Activated CD4-positive, alpha-beta T cell treated with anti-CD3 and anti-CD28 coated beads, Interleukin-2, amount 10 ng/mL, durations not matched to agents 7 days and 5 days (primary cell): ENCODE measurements around the gene RIMBP2. TPM values are rescaled to one million over a fixed set of nuclear protein-coding genes. Genes with fewer than 3 reads are reported as not detected.
"Not testable (repeated sequence)": the region's sequence is repeated elsewhere in the genome, so short reads cannot be mapped to it uniquely, and the experiment has no call there.

Experiments used
- CTCF ChIA-PET: fragments of 350-600 bp; sonication (Branson Sonifier 250); formaldehyde crosslinking; loops from one replicate; lab custom pipeline; 2021; ENCODE audit warnings: antibody characterized with exemption; lab: Charles Lee
- POLR2A ChIA-PET: fragments of 350-600 bp; sonication (Branson Sonifier 250); formaldehyde crosslinking; loops from one replicate; lab custom pipeline; 2021; ENCODE audit warnings: antibody characterized with exemption; lab: Charles Lee
- DNase-seq: peaks from one replicate; pipeline ENCODE4 v3.0.0-alpha.2; 2020
- H3K27ac Mint-ChIP-seq: one replicate; pipeline ENCODE4 v1.8.0; 2021; ENCODE audit warnings: mild to moderate bottlenecking, moderate library complexity, mixed read lengths
- H3K27me3 Mint-ChIP-seq: one replicate; pipeline ENCODE4 v1.8.0; 2021; ENCODE audit warnings: mixed read lengths
- H3K36me3 Mint-ChIP-seq: one replicate; pipeline ENCODE4 v1.8.0; 2021; ENCODE audit warnings: low read depth, mixed read lengths
- H3K4me1 Mint-ChIP-seq: one replicate; pipeline ENCODE4 v1.8.0; 2021; ENCODE audit warnings: mixed read lengths
- H3K4me3 Mint-ChIP-seq: one replicate; pipeline ENCODE4 v1.8.0; 2021; ENCODE audit warnings: mild to moderate bottlenecking, moderate library complexity, mixed read lengths
- H3K9me3 Mint-ChIP-seq: one replicate; pipeline ENCODE4 v1.8.0; 2021; ENCODE audit warnings: mixed read lengths
- total RNA-seq, 2 experiments: library from RNA; stranded (reverse); gene quantifications; one replicate each; pipeline ENCODE4 v1.2.3, GENCODE V29; 2021

RIMBP2 gene
- total RNA-seq, 2 experiments from 2014 or later, result not detected

- DNase-seq, H3K36me3 Mint-ChIP-seq, H3K4me1 Mint-ChIP-seq, POLR2A ChIA-PET, H3K9me3 Mint-ChIP-seq, H3K27me3 Mint-ChIP-seq, H3K4me3 Mint-ChIP-seq, H3K27ac Mint-ChIP-seq, CTCF ChIA-PET: not testable (repeated sequence)
Measured at GRCh38 chr12:130646191-130646590, 69.9 kb downstream of the RIMBP2 start.

- ChIA-PET POLR2A (no interaction called here), CTCF (no interaction called here)
- Mint-ChIP-seq H3K9me3 (peaks cover 6% of the 10 kb centered on the region), H3K4me1 (no peaks in the 10 kb centered on the region), H3K27ac (no peak overlapping the region), H3K27me3 (no peaks in the 10 kb centered on the region), H3K4me3 (no peak overlapping the region), H3K36me3 (peaks cover 1% of the 10 kb centered on the region)
- no peak for DNase-seq
Measured at GRCh38 chr12:130645751-130646150, 70.3 kb downstream of the RIMBP2 start.

- peaks cover 1% of the 10 kb centered on the region for H3K36me3 Mint-ChIP-seq
- no peaks in the 10 kb centered on the region for H3K27me3 Mint-ChIP-seq
- H3K27ac Mint-ChIP-seq, result no peak overlapping the region
- H3K9me3 Mint-ChIP-seq, result peaks cover 6% of the 10 kb centered on the region
- POLR2A ChIA-PET, result no interaction called here
- H3K4me1 Mint-ChIP-seq, result no peaks in the 10 kb centered on the region
- no peak overlapping the region for H3K4me3 Mint-ChIP-seq
- CTCF ChIA-PET, result no interaction called here
- no peak for DNase-seq
Measured at GRCh38 chr12:130644566-130644965, 71.5 kb downstream of the RIMBP2 start.

- peaks cover 6% of the 10 kb centered on the region for H3K9me3 Mint-ChIP-seq
Measured at GRCh38 chr12:130644146-130644545, 72.0 kb downstream of the RIMBP2 start.

GRCh38 chr12:130642856-130643255 is 73.2 kb downstream of the RIMBP2 start:
- Mint-ChIP-seq H3K36me3 (peaks cover 1% of the 10 kb centered on the region), H3K27ac (no peak overlapping the region), H3K4me3 (no peak overlapping the region), H3K9me3 (peaks cover 6% of the 10 kb centered on the region), H3K27me3 (no peaks in the 10 kb centered on the region), H3K4me1 (no peaks in the 10 kb centered on the region)
- POLR2A ChIA-PET, result no interaction called here
- DNase-seq, result no peak
- CTCF ChIA-PET, result no interaction called here

More at GRCh38 chr12:130644146-130644545, 72.0 kb downstream of the RIMBP2 start:
- Mint-ChIP-seq H3K4me1 (no peaks in the 10 kb centered on the region), H3K36me3 (peaks cover 1% of the 10 kb centered on the region), H3K4me3 (no peak overlapping the region), H3K27ac (no peak overlapping the region), H3K27me3 (no peaks in the 10 kb centered on the region)
- CTCF ChIA-PET, result no interaction called here
- no peak for DNase-seq
- POLR2A ChIA-PET, result no interaction called here

- Mint-ChIP-seq H3K27me3 (no peaks in the 10 kb centered on the region), H3K4me3 (no peak overlapping the region), H3K36me3 (peaks cover 1% of the 10 kb centered on the region), H3K4me1 (no peaks in the 10 kb centered on the region), H3K9me3 (peaks cover 4% of the 10 kb centered on the region), H3K27ac (no peak overlapping the region)
- no peak for DNase-seq
- ChIA-PET POLR2A (no interaction called here), CTCF (no interaction called here)
Measured at GRCh38 chr12:130641533-130642184, 74.4 kb downstream of the RIMBP2 start.

GRCh38 chr12:130640901-130641300 is 75.2 kb downstream of the RIMBP2 start:
- ChIA-PET CTCF (interaction anchor here (1.2 kb wide), 1 partner anchor 12 kb away, joined by 3 read pairs; no protein-coding TSS in a partner anchor), POLR2A (no interaction called here)
- H3K36me3 Mint-ChIP-seq, result no peaks in the 10 kb centered on the region
- DNase-seq, result no peak
- no peak overlapping the region for H3K27ac Mint-ChIP-seq
- H3K27me3 Mint-ChIP-seq, result no peaks in the 10 kb centered on the region
- H3K4me3 Mint-ChIP-seq, result no peak overlapping the region
- no peaks in the 10 kb centered on the region for H3K9me3 Mint-ChIP-seq
- no peaks in the 10 kb centered on the region for H3K4me1 Mint-ChIP-seq

- CTCF ChIA-PET, result interaction anchor here (1.2 kb wide), 1 partner anchor 11 kb away, joined by 3 read pairs; no protein-coding TSS in a partner anchor
- no peak for DNase-seq
- Mint-ChIP-seq H3K9me3 (no peaks in the 10 kb centered on the region), H3K4me1 (no peaks in the 10 kb centered on the region), H3K27ac (no peak overlapping the region), H3K36me3 (no peaks in the 10 kb centered on the region), H3K4me3 (no peak overlapping the region), H3K27me3 (no peaks in the 10 kb centered on the region)
- POLR2A ChIA-PET, result no interaction called here
Measured at GRCh38 chr12:130640496-130640895, 75.6 kb downstream of the RIMBP2 start.

- no peak for DNase-seq
- Mint-ChIP-seq H3K27ac (no peak overlapping the region), H3K9me3 (no peaks in the 10 kb centered on the region), H3K36me3 (no peaks in the 10 kb centered on the region), H3K27me3 (no peaks in the 10 kb centered on the region), H3K4me3 (no peak overlapping the region), H3K4me1 (no peaks in the 10 kb centered on the region)
- CTCF ChIA-PET, result interaction anchor here (1.2 kb wide), 1 partner anchor 11 kb away, joined by 3 read pairs; no protein-coding TSS in a partner anchor
- POLR2A ChIA-PET, result no interaction called here
Measured at GRCh38 chr12:130639476-130640424, 76.3 kb downstream of the RIMBP2 start.

GRCh38 chr12:130636370-130636769 is 79.7 kb downstream of the RIMBP2 start:
- no peaks in the 10 kb centered on the region for H3K27me3 Mint-ChIP-seq
- H3K27ac Mint-ChIP-seq, result no peak overlapping the region
- CTCF ChIA-PET, result no interaction called here
- H3K4me3 Mint-ChIP-seq, result no peak overlapping the region
- POLR2A ChIA-PET, result no interaction called here
- DNase-seq, result no peak
- H3K4me1 Mint-ChIP-seq, result no peaks in the 10 kb centered on the region
- H3K36me3 Mint-ChIP-seq, result no peaks in the 10 kb centered on the region
- H3K9me3 Mint-ChIP-seq, result no peaks in the 10 kb centered on the region

- no peaks in the 10 kb centered on the region for H3K9me3 Mint-ChIP-seq
- no peaks in the 10 kb centered on the region for H3K27me3 Mint-ChIP-seq
- POLR2A ChIA-PET, result no interaction called here
- no peak overlapping the region for H3K4me3 Mint-ChIP-seq
- H3K27ac Mint-ChIP-seq, result no peak overlapping the region
- H3K36me3 Mint-ChIP-seq, result no peaks in the 10 kb centered on the region
- CTCF ChIA-PET, result no interaction called here
- H3K4me1 Mint-ChIP-seq, result no peaks in the 10 kb centered on the region
- no peak for DNase-seq
Measured at GRCh38 chr12:130634866-130635265, 81.2 kb downstream of the RIMBP2 start.

- H3K36me3 Mint-ChIP-seq, result no peaks in the 10 kb centered on the region
- DNase-seq, result no peak
- ChIA-PET POLR2A (no interaction called here), CTCF (no interaction called here)
- no peaks in the 10 kb centered on the region for H3K4me1 Mint-ChIP-seq
- H3K27ac Mint-ChIP-seq, result no peak overlapping the region
- H3K9me3 Mint-ChIP-seq, result no peaks in the 10 kb centered on the region
- H3K27me3 Mint-ChIP-seq, result no peaks in the 10 kb centered on the region
- no peak overlapping the region for H3K4me3 Mint-ChIP-seq
Measured at GRCh38 chr12:130633771-130634170, 82.3 kb downstream of the RIMBP2 start.

GRCh38 chr12:130632642-130633041 is 83.5 kb downstream of the RIMBP2 start:
- H3K27me3 Mint-ChIP-seq, result no peaks in the 10 kb centered on the region

More at GRCh38 chr12:130632642-130633041, 83.5 kb downstream of the RIMBP2 start:
- no peak overlapping the region for H3K27ac Mint-ChIP-seq
- H3K36me3 Mint-ChIP-seq, result no peaks in the 10 kb centered on the region
- DNase-seq, result no peak
- POLR2A ChIA-PET, result no interaction called here
- no peaks in the 10 kb centered on the region for H3K4me1 Mint-ChIP-seq
- no peak overlapping the region for H3K4me3 Mint-ChIP-seq
- H3K9me3 Mint-ChIP-seq, result no peaks in the 10 kb centered on the region
- CTCF ChIA-PET, result no interaction called here
